ENCODE measurements around the gene SAMD4A. TPM values are rescaled to one million over a fixed set of nuclear protein-coding genes. Genes with fewer than 3 reads are reported as not detected.

Gene SAMD4A
- polyA plus RNA-seq, 3 donors: 3.2 to 8.6 (median 4.2) TPM

DNA sequence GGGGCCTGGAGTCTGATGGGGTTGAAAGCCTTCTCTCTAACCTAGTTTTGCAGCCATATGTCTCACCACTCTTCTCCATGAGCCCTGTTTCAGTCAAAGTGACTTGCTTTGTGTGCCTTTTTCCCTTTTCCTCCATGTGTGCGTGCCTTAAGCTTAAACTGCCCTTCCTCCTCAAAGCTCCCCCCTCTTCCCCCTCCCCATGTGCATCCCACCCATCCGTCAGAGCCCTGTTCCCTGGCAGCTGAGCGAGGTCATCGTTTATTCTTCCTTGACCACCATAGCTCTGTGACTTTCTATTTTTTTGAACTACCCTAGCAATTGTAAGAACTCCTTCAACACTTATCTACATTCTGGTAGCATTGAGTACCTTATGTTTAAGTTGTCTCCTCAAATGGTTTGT, 24.9 kb downstream of the SAMD4A start:
- TF ChIP-seq, protein P1, sequence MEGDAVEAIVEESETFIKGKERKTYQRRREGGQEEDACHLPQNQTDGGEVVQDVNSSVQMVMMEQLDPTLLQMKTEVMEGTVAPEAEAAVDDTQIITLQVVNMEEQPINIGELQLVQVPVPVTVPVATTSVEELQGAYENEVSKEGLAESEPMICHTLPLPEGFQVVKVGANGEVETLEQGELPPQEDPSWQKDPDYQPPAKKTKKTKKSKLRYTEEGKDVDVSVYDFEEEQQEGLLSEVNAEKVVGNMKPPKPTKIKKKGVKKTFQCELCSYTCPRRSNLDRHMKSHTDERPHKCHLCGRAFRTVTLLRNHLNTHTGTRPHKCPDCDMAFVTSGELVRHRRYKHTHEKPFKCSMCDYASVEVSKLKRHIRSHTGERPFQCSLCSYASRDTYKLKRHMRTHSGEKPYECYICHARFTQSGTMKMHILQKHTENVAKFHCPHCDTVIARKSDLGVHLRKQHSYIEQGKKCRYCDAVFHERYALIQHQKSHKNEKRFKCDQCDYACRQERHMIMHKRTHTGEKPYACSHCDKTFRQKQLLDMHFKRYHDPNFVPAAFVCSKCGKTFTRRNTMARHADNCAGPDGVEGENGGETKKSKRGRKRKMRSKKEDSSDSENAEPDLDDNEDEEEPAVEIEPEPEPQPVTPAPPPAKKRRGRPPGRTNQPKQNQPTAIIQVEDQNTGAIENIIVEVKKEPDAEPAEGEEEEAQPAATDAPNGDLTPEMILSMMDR (IDR thresholded peaks at IDR 0.05): no peak
- Mint-ChIP-seq H3K4me1 (peaks cover 2% of the 10 kb centered on the region), H3K36me3 (no peaks in the 10 kb centered on the region), H3K4me3 (no peak overlapping the region), H3K27me3 (ENCODE audit: low read depth in 3 of 3) (peaks cover 3 to 14% (median 13%) of the 10 kb centered on the region in 3 donors), H3K27ac (no peak overlapping the region), H3K9me3 (no peaks in the 10 kb centered on the region)
- no peak for DNase-seq
- Histone ChIP-seq H3K36me3 (replicated peaks in 1 of 2; ENCODE audit: control insufficient read depth in 1 of 2, insufficient read depth in 2 of 2, low read length in 2 of 2) (no peaks in the 10 kb centered on the region), H3K4me2 (replicated peaks; ENCODE audit: extremely low read depth, low read length, poor library complexity, severe bottlenecking) (no peak overlapping the region), H4K20me1 (ENCODE audit: insufficient read depth, low read length) (no peaks in the 10 kb centered on the region), H3K4me3 (replicated peaks in 1 of 3; ENCODE audit: low read depth in 2 of 3, low read length in 3 of 3) (no peak overlapping the region), H3K27me3 (ENCODE audit: control insufficient read depth in 2 of 2, insufficient read depth in 2 of 2, low read length in 2 of 2) (no peaks in the 10 kb centered on the region), H3K9ac (ENCODE audit: insufficient read depth, low read length, poor library complexity, severe bottlenecking) (no peak overlapping the region), H3K27ac (ENCODE audit: low read depth in 1 of 2, low read length in 2 of 2) (no peak overlapping the region), H3K4me1 (ENCODE audit: control insufficient read depth in 1 of 2, insufficient read depth in 2 of 2, low read length in 2 of 2) (no peaks in the 10 kb centered on the region), H3K9me3 (replicated peaks in 1 of 2; ENCODE audit: control insufficient read depth in 1 of 2, insufficient read depth in 1 of 2, low read length in 2 of 2) (no peaks in the 10 kb centered on the region), H3K79me2 (ENCODE audit: insufficient read depth, low read length) (no peaks in the 10 kb centered on the region), H2AFZ (ENCODE audit: insufficient read depth, low read depth, low read length, poor library complexity, severe bottlenecking) (no peak overlapping the region)
- intact Hi-C loops (cut with micrococcal nuclease): no loop called here
- WGBS (ENCODE audit: insufficient coverage): 94% methylated on average over 2 of the region's 4 CpGs

DNA sequence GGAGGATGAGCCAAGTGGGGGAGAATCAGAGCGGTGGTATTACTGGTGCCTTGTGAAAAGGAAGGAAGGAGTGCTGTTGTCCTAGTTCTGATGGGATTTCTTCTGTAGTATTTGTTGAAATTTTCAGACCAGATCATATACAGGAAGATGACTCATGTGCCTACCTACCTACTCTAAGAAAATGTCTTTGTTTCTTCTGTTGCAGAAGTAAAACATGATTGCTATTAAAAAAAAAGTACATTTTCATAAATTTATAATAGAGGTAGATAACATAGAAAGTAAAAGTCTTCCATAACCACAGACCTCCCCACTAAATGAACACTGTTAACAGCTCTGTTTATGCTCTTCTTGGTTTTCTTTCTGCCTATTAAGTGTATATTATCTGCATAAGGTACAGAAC, 26.9 kb downstream of the SAMD4A start:
- Histone ChIP-seq H3K79me2 (ENCODE audit: insufficient read depth, low read length) (no peaks in the 10 kb centered on the region), H3K27ac (ENCODE audit: low read depth in 1 of 2, low read length in 2 of 2) (no peak overlapping the region), H3K4me3 (replicated peaks in 1 of 3; ENCODE audit: low read depth in 2 of 3, low read length in 3 of 3) (no peak overlapping the region), H3K36me3 (replicated peaks in 1 of 2; ENCODE audit: control insufficient read depth in 1 of 2, insufficient read depth in 2 of 2, low read length in 2 of 2) (no peaks in the 10 kb centered on the region), H3K4me2 (replicated peaks; ENCODE audit: extremely low read depth, low read length, poor library complexity, severe bottlenecking) (no peak overlapping the region), H4K20me1 (ENCODE audit: insufficient read depth, low read length) (no peaks in the 10 kb centered on the region), H3K9me3 (replicated peaks in 1 of 2; ENCODE audit: control insufficient read depth in 1 of 2, insufficient read depth in 1 of 2, low read length in 2 of 2) (no peaks in the 10 kb centered on the region), H3K27me3 (ENCODE audit: control insufficient read depth in 2 of 2, insufficient read depth in 2 of 2, low read length in 2 of 2) (no peaks in the 10 kb centered on the region), H2AFZ (ENCODE audit: insufficient read depth, low read depth, low read length, poor library complexity, severe bottlenecking) (no peak overlapping the region), H3K9ac (ENCODE audit: insufficient read depth, low read length, poor library complexity, severe bottlenecking) (no peak overlapping the region), H3K4me1 (ENCODE audit: control insufficient read depth in 1 of 2, insufficient read depth in 2 of 2, low read length in 2 of 2) (no peaks in the 10 kb centered on the region)
- TF ChIP-seq, protein P1 (IDR thresholded peaks at IDR 0.05): no peak
- Mint-ChIP-seq H3K27ac (peak overlapping the region in 2 of 7 donors; percentile 58 to 74), H3K4me3 (peak overlapping the region in 1 of 2 donors; percentile 33), H3K27me3 (ENCODE audit: low read depth in 3 of 3) (peaks cover 3 to 10% (median 8%) of the 10 kb centered on the region in 3 donors), H3K4me1 (peaks cover 7% of the 10 kb centered on the region), H3K36me3 (no peaks in the 10 kb centered on the region), H3K9me3 (no peaks in the 10 kb centered on the region)
- no peak for DNase-seq
- intact Hi-C loops (cut with micrococcal nuclease): no loop called here
- no CpG with 5 or more reads among the region's 1 CpG for WGBS (ENCODE audit: insufficient coverage)
